CD4-positive, alpha-beta T cell treated with Interleukin-12 subunit alpha and Interleukin-12 subunit beta, for 1 hour (primary cell): Measurements from ENCODE around the gene C16orf96.

Source experiments
- DNase-seq: peaks from one replicate; pipeline ENCODE4 v3.0.0-alpha.2; 2020

The C16orf96 gene

DNA sequence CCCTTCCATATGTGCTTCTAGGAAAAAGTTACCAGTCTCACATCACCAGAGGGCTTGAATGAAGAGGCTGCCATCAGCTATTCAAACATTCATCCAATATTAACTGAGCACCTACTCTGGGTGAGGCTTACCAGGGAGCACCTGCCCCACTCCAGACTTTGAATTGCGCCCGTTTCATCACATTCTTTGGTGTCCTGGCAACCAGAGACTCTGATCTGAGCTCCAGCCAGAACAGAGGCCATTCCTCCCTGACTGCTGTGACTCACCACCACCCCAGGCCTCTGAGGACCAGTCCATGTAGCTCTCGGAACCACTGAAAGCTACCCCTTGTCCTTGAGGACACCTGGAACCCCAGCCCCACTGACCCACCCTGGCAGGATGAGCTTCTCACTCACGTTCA is at the start of gene C16orf96:
Gene C16orf96 (plus strand): TSS at position 229 of the 400 bp plus-strand sequence. CDS start 150 bp downstream, at position 379.
- DNase-seq = no peak

DNA sequence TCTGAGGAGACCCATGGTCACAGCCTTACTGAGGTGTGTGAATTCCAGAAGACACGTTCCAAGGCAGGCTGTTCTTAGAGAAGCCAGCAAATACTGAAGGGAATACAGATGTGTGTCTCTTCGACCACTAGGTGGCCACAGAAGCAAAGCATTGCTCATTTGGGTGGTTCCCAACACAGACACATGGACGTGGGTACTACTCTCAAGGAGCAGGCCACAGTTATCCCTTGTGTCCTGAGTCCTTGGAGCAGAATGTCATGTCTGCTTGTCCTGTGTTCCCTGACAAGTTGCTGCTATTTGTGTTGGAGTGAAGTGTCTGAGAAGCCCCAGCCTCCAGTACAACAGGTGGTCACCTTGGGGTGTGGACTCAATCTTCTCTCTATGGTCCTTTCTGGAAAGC is 49.7 kb upstream of the C16orf96 start:
- peak; percentile 76 for DNase-seq

DNA sequence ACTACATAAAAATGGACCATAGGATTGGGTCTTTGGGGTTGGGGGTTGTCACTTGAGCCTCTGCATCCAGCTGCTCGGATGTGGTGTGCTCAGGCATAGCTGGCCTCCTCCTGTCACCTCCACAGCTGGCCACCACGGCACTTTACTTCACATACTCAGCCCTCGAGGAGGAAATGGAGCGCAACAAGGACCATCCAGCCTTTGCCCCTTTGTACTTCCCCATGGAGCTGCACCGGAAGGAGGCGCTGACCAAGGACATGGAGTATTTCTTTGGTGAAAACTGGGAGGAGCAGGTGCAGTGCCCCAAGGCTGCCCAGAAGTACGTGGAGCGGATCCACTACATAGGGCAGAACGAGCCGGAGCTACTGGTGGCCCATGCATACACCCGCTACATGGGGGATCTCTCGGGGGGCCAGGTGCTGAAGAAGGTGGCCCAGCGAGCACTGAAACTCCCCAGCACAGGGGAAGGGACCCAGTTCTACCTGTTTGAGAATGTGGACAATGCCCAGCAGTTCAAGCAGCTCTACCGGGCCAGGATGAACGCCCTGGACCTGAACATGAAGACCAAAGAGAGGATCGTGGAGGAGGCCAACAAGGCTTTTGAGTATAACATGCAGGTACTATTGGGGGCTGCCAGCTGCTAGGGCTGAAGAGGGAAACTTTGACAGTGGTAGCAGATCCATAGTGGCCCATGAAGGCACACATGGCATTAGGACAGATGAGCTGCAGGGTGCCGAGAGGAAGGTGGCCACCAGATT is 48.4 kb upstream of the C16orf96 start:
- no peak for DNase-seq

DNA sequence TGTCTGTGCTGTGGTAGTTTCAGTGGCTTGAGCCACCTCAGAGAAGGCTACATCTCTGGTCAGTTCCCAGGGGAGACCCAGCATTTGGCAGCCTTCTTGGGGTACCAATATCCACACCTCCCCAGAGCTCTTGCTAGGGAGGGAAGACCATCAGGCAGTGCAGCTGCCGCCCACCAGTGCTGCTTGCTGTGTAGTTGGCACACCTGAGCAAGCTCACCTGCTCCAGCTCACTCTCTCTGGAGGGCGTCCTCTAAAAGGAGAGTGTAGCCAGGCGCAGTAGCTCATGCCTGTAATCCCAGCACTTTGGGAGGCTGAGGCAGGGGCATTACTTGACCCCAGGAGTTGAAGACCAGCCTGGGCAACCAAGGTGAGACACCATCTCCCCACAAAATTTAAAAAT is 47.3 kb upstream of the C16orf96 start:
- no peak for DNase-seq

DNA sequence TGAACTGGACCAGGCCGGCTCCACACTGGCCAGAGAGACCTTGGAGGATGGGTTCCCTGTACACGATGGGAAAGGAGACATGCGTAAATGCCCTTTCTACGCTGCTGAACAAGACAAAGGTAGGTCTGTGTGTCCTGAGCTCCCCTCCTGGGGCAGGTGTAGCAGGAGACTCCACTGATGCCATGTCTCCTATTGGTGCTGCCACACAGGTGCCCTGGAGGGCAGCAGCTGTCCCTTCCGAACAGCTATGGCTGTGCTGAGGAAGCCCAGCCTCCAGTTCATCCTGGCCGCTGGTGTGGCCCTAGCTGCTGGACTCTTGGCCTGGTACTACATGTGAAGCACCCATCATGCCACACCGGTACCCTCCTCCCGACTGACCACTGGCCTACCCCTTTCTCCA is 46.7 kb upstream of the C16orf96 start:
- no peak for DNase-seq

DNA sequence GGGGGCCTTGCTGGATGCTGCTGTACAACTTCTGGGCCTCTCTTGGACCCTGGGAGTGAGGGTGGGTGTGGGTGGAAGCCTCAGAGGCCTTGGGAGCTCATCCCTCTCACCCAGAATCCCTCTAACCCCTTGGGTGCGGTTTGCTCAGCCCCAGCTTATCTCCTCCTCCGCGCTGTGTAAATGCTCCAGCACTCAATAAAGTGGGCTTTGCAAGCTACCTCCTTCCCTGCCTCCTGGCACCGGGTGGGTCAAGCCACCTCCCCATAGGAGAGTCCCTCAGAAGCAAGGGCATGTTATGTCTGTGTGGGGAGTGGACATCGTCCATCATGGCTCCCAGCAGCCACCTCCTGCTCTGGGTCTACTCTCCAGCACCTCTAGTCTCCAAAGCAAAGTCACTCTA is 46.0 kb upstream of the C16orf96 start:
- DNase-seq = no peak

DNA sequence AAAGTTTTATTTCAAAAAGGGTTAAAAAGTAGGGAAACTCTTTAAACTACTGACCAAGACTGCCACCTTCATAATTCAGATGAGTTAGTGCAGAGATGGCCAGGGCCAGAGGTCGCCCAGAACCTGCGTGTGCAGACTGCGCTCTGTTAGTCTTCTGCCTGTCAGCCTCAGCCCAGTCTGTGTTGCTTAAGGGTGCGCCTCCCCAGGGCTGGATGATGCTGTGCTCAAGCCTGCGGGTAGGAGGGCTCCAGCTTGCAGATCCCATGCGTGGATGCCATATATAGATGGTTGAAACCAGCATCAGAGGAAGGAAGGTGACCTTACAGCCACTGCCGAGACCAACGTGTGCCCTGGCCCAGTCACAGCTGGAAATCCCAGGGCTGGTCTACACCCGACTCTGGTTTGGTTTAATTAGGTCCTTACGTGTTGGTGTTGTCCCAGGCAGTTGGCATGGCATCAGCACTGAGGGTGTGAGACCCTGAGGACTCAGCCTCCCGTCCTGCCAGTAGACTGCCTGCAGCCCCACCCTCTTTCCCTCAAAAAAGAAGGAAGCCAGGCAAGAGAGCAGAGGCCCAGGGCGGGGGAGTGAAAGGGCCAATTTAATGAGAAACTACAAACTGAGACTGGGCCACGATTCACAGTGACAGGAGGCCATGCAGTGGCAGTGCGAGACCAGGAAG is 45.3 kb upstream of the C16orf96 start:
- DNase-seq = no peak

DNA sequence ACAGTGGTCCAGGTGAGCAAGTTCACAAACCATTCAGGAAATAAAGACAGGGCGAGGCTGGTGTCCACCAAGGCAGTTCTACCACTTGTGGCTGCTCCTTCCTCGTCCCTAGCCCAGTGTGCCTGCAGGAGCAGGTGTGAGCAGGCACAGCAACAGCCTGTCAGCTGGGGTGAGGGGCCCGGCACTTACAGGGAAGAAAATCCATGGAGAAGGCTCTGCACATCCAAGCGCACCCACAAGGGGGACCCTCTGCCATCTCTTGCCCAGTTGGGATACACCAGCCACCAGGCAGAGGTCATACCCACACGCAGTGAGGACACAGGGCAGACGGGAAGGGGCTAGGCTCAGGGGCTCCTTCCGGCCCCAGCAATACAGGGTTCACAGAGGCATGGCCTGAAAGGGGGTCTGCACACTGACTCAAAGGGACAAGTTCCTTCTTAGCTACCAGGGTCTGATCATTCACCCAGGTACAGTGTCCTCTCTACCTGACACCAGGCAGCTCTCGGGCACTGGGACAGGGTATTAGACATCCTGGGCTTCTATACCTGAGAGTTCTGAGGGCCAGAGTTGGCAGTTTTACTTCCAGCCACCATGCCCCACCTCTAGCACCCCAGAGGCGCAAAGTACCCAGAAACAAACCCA is 44.6 kb upstream of the C16orf96 start:
- DNase-seq = no peak

DNA sequence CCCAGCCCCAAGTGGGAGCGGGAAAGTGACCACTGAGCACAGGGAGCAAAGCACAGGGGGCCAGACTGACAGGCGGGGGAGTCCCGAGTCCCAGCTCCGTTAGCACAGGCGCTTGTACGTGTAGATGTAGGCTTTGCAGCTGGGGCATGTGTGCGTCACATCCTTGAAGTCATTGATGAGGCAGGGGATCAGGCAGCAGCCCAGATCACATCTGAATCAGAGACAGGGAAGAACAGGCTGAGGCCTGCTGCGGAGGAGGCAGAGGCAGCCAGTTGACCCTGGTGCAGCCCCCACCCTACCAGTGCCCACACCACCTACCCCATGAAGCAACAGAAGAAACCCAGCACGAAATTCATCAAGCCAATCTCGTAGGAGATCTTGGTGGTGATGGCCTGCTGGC is 43.7 kb upstream of the C16orf96 start:
- no peak for DNase-seq

DNA sequence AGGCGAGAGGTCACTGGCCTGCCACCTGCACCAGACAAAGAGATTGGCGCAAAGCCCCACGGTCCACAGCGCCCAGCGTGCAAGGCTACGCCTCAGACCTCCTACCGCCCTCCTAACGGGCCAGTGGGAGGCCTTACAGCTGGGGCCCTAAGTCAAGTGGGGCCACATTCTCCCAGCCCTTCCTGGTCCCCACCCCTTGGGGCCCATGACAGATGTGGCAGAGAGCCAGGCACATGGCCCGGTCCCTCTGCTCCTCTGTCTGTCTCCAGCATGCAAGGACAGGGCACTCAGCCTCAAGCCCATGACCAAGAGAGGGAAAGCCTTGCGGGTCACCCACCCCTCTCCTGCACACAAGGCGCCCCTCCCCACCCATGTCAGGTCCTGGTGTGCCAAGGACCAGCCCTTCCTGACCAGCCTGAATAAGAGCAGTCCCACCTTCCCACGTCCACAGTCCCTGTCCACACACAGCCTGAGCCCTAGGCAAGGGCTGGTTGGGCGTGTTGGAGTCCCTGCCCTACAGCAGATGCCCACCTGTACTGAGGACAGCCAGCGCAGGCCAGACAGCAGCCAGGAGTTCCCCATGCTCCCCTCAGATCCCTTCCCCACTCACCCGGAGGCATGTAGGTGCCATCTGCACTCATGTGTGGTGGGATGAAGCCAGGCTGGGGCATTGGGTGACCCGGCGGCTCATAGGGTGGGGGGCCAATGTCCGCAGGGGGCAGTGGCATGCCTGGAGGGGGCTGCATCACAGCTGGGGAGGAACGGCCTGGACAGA is 42.9 kb upstream of the C16orf96 start:
- DNase-seq = no peak

DNA sequence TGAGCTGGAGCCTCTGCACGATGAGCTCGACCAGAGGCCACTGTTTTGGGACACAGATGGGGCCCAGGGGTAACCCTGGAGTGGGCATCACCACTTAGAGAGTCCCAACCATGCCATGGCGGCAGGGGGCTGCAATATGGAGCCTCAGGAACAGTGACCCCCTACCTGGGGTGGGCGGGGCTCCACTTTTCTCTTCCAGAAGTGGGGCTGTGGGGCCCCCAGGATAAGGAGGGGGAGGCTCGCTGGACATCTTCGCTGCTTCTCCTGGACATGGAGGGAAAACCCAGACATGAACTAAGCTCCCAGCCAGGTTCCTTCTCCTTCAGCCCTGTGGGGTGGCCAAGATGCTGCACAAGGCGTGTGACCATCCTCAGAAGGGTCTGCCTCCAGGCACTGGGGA is 42.3 kb upstream of the C16orf96 start:
- DNase-seq = no peak

DNA sequence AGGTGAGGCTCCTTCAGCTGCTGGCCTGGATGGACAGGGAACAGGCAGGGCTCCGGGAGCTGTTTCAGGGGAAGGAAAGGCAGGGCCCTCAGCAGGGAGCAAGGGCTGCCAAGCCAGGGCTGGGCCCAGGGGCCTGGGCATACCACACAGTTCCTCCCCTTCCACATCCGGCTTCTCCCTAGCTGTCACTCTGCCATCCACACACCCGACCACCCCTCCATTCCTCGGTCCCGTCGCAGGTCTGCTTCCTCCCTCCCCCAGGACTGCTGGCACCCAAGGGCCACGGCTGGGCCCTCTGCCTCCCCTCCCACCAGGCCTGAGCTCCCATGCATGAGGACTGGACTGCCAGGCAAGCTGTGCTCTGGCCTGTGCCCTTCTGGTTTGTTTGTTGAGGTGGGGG is 41.5 kb upstream of the C16orf96 start:
- no peak for DNase-seq

DNA sequence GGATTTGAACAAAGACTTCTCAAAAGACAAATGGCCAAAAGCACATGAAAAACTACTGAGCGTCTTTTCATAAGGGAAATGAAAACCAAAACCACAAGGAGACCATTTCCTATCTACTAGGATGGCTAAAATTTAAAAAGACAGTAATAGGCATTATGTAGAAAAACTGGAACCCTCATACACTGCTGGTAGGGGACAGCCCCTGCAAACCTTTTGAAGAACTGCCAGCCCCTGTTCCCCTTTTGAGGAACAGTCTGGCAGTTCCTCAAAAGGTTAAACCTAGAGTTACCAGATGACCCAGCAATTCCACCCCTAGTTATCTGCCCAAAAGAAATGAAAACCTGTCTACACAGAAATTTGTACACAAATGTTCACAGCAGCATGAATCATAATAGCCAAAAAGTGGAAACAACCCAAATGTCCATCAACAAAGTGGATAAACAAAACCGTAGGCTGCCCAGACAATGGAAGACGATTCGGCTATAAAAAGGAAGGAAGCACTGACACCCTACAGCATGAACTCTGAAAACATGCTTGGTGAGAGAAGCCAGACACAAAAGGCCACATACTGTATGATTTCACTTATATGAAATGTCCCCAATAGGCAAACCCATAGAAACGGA is 40.4 kb upstream of the C16orf96 start:
- DNase-seq = peak; percentile 24

DNA sequence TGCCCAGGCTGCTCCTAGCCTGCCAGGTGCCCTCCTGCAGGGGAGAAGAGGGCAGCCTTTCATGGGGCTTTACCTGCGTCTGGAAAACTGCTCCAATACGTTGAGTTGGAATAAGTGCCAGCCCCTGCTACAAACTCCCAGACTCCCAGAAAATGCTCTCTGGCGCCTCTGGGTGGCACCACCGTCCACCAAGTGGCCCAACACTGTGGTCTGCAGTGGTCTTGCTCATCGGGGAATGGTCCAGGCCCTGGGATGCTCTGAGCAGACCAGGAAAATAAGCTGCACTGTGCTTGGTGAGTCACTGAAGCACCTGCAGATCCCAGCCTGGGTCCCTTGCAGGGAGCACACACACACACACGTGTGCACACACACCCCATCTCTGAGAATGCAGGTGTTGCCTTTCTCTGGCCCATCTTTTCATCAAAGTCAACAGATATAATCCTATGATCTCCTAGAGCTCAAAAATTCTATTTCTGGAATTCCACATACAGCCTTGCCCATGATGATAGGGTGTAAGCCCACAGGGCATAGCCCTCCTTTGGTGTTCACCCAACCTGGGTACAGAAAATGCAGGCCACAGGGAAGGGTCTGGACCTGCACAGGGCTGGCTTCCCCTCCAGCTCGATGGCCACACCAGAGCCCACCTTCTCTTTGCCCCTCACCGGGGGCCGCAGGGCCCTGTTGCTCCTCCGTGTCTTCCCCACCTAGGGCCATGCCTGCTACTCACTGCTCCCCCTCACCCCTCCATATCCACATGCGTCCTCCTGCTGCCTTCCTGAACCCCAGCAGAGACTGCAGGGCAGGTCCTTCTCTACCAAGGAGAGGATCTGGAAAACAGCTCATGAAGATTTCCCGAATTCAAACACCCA is 38.1 kb upstream of the C16orf96 start:
- DNase-seq = no peak

DNA sequence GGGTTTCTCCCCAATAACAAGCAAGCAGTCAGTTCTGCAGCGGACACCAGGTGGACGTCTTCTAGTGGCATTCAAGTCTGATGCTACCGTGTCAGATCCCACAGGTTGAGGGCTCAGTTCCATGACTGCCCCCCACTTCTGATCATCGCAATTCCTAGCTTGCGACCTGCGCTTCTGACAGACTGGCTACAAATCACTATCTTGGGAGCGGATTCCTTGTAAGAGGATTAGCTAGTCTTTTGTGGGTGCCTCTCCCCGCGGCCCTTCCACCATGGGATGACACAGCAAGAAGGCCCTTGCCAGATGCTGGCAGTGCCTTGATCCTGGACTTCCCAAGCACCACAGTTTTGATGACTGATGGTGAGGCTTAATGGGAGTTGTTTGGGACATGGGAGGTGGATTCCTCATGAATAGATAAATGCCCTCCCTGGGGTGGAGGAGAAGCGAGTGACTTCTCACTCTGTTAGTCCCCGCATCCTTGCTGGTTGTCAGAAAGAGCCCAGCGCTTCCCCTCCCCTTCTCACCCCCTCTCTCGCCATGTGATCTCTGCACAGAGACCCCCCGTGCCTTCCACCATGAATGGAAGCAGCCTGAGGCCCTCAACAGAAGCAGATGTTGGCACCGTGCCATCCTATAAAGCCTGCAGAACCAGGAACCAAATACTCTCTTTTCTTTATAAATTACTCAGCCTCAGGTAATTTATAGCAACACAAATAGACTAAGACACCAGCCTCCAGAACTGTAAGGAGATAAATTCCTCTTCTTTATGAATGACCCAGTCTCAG is 36.7 kb upstream of the C16orf96 start:
- no peak for DNase-seq

DNA sequence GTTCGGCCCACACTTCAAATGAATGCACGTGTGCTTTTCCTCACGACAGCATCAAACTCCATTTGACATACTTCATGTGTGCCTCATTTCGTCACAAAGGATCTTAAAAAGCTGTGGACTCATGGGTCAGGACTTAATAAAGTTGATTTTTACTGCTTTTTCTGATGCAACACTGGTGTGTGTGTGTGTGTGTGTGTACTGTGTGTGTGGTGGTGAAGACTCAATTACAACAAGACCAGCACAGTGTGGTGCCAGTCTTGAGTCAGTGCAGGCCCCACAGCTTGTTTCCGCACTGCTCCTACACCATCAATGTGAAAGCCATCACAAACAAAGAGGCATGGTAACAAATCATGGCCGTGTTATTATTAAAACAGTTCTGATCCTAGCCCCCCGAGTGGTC is 35.2 kb upstream of the C16orf96 start:
- no peak for DNase-seq

DNA sequence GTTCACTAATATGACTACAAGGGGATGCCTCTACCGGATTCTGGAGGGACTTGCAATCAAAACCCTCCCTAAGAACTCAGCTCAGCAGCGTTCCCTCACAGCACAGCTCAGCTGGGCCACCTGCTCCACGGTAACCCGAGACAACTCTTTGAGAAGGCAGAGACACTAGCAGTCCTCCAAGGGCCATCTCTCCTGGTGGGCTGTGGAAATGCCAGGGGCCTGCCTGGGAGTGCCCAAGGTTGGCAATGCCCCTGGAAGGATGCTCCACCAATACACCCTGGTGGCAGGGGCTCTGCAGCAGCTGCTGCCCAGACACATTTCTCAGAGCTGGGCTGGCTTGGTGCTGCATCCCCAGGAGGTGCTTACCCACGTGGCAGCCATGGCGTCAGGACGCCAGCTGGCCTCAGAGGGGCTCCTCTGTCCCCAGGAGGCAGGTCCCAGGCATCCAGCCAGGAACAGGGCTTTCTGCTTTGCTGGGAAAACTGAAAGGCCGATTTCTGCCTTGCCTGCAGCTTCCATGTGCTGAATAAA is 34.0 kb upstream of the C16orf96 start:
- no peak for DNase-seq

DNA sequence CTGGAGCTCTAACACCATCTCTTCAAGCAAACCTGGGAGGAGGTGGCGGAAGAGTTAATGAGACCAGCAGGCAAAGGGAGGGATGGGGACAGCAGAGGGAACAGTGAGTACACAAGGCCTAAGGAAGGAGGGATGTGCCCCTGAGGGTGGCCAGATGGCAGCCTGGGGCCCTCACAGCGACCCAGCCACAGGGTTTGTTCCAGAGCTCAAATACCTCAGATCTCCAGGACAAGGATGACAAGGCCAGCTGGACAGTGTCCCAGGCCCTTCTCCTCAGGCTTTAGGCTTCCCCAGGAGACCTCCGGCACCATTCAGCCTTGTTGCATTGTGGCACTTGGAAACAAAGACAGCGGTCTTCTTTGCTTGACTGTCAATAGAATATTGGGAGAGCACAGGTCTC is 32.5 kb upstream of the C16orf96 start:
- no peak for DNase-seq

DNA sequence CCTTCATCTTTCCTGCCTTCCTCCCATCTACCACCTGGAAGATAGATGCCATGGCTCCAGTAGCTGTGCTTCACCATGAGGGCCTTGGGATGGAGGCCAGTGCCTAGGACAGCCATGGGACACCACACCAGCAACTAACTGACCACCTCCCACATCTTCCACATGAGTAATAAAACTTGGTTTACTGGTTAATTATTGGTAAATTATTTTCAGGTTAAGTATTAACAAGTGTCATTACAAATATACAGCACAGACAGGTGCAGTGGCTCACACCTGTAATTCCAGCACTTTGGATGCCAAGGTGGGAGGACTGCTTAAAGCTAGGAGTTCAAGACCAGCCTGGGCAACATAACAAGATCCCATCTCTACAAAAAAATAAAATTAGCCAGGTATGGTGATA is 31.6 kb upstream of the C16orf96 start:
- DNase-seq = no peak

DNA sequence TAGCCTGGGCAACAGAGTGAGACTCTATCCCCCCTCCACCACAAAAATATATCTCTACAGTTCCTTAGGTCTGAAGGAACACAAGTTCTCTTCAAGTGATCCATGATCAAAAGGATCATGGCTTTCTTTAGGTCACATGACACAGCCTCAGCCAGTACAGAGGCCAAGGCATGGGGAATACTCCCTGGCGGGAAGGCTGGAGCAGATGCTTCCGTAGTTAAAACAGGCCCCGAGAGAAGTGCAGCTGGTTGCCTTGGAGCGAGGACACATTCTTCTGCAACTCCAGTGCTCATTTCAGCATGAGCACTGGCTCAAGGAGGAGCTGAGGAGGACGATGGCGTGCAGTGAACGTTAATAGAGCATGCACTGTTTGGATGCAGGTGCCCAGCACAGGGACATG is 31.1 kb upstream of the C16orf96 start:
- no peak for DNase-seq
